Dendritic cell treated with granulocyte-macrophage colony-stimulating factor and Interleukin-4, amounts not matched to agents 40 ng/mL and 50 ng/mL, for 4 days (primary cell): ENCODE measurements around the gene KREMEN1.

ENCODE experiments used
- H3K27ac Mint-ChIP-seq: one replicate; pipeline ENCODE4 v1.8.0; 2022; ENCODE audit warnings: mild to moderate bottlenecking, mixed read lengths
- H3K27me3 Mint-ChIP-seq: one replicate; pipeline ENCODE4 v1.8.0; 2022; ENCODE audit warnings: mild to moderate bottlenecking, mixed read lengths
- H3K36me3 Mint-ChIP-seq: one replicate; pipeline ENCODE4 v1.8.0; 2022; ENCODE audit warnings: low read depth, mixed read lengths
- H3K4me1 Mint-ChIP-seq: one replicate; pipeline ENCODE4 v1.8.0; 2022; ENCODE audit warnings: low read depth, mixed read lengths
- H3K4me3 Mint-ChIP-seq: one replicate; pipeline ENCODE4 v1.8.0; 2022; ENCODE audit warnings: mild to moderate bottlenecking, moderate library complexity, mixed read lengths
- H3K9me3 Mint-ChIP-seq: one replicate; pipeline ENCODE4 v1.8.0; 2022; ENCODE audit warnings: mixed read lengths
- intact Hi-C: fragments of 100-400 bp; cut with micrococcal nuclease; formaldehyde crosslinking; loops from one replicate; pipeline ENCODE4 v1.15.0; 2022

The KREMEN1 gene

GRCh38 chr22:29202212-29203192 lies 129.7 kb downstream of the KREMEN1 start:
- H3K4me1 Mint-ChIP-seq: peaks cover 24% of the 10 kb centered on the region
- no peak overlapping the region for H3K27ac Mint-ChIP-seq
- H3K36me3 Mint-ChIP-seq: no peaks in the 10 kb centered on the region
- H3K9me3 Mint-ChIP-seq: no peaks in the 10 kb centered on the region
- peaks cover 40% of the 10 kb centered on the region for H3K27me3 Mint-ChIP-seq
- intact Hi-C loops: no loop called here
- no peak overlapping the region for H3K4me3 Mint-ChIP-seq

- Mint-ChIP-seq H3K27me3 (peaks cover 52% of the 10 kb centered on the region), H3K9me3 (no peaks in the 10 kb centered on the region), H3K27ac (no peak overlapping the region), H3K4me3 (no peak overlapping the region), H3K4me1 (peaks cover 24% of the 10 kb centered on the region), H3K36me3 (no peaks in the 10 kb centered on the region)
- intact Hi-C loops: no loop called here
These were observed 130.9 kb downstream of the KREMEN1 start for GRCh38 chr22:29203488-29204454.

- no peak overlapping the region for H3K4me3 Mint-ChIP-seq
- no peak overlapping the region for H3K27ac Mint-ChIP-seq
- H3K36me3 Mint-ChIP-seq: no peaks in the 10 kb centered on the region
- peaks cover 32% of the 10 kb centered on the region for H3K4me1 Mint-ChIP-seq
- intact Hi-C loops: no loop called here
- peaks cover 57% of the 10 kb centered on the region for H3K27me3 Mint-ChIP-seq
- H3K9me3 Mint-ChIP-seq: no peaks in the 10 kb centered on the region
These were observed 131.8 kb downstream of the KREMEN1 start for GRCh38 chr22:29204455-29205183.

GRCh38 chr22:29205252-29205593 lies 132.4 kb downstream of the KREMEN1 start:
- intact Hi-C loops: no loop called here
- Mint-ChIP-seq H3K9me3 (no peaks in the 10 kb centered on the region), H3K36me3 (no peaks in the 10 kb centered on the region), H3K27me3 (peaks cover 57% of the 10 kb centered on the region), H3K4me3 (peak overlapping the region; percentile 52), H3K27ac (no peak overlapping the region), H3K4me1 (peaks cover 32% of the 10 kb centered on the region)

GRCh38 chr22:29205594-29206371 lies 132.9 kb downstream of the KREMEN1 start, which contains the start of gene EMID1:
Gene EMID1, plus strand, starts transcription at chr22:29205896. Its CDS starts 143 bp downstream, at chr22:29206039.
- Mint-ChIP-seq H3K27ac (no peak within 1 kb of the TSS), H3K36me3 (no peaks in the 10 kb centered on the region), H3K4me3 (peak within 1 kb of the TSS; percentile 63), H3K4me1 (peaks cover 32% of the 10 kb centered on the region), H3K27me3 (peaks cover 57% of the 10 kb centered on the region), H3K9me3 (no peaks in the 10 kb centered on the region)
- intact Hi-C loops: no loop called here

GRCh38 chr22:29206372-29207242 lies 133.8 kb downstream of the KREMEN1 start:
- Mint-ChIP-seq H3K36me3 (no peaks in the 10 kb centered on the region), H3K4me3 (peak overlapping the region; percentile 63), H3K27me3 (peaks cover 55% of the 10 kb centered on the region), H3K9me3 (no peaks in the 10 kb centered on the region), H3K4me1 (peaks cover 32% of the 10 kb centered on the region), H3K27ac (no peak overlapping the region)
- intact Hi-C loops: no loop called here

GRCh38 chr22:29207243-29207550 lies 134.4 kb downstream of the KREMEN1 start:
- no peak overlapping the region for H3K4me3 Mint-ChIP-seq
- H3K36me3 Mint-ChIP-seq: no peaks in the 10 kb centered on the region
- H3K27me3 Mint-ChIP-seq: peaks cover 50% of the 10 kb centered on the region
- no peaks in the 10 kb centered on the region for H3K9me3 Mint-ChIP-seq
- H3K4me1 Mint-ChIP-seq: peaks cover 27% of the 10 kb centered on the region
- intact Hi-C loops: no loop called here
- H3K27ac Mint-ChIP-seq: no peak overlapping the region

GRCh38 chr22:29207562-29208501 lies 135.0 kb downstream of the KREMEN1 start:
- Mint-ChIP-seq H3K27me3 (peaks cover 45% of the 10 kb centered on the region), H3K9me3 (no peaks in the 10 kb centered on the region), H3K4me3 (no peak overlapping the region), H3K36me3 (no peaks in the 10 kb centered on the region), H3K27ac (no peak overlapping the region), H3K4me1 (peaks cover 21% of the 10 kb centered on the region)
- intact Hi-C loops: no loop called here

GRCh38 chr22:29208502-29208862 lies 135.6 kb downstream of the KREMEN1 start:
- Mint-ChIP-seq H3K27me3 (peaks cover 45% of the 10 kb centered on the region), H3K9me3 (no peaks in the 10 kb centered on the region), H3K36me3 (no peaks in the 10 kb centered on the region), H3K4me1 (peaks cover 20% of the 10 kb centered on the region), H3K4me3 (no peak overlapping the region), H3K27ac (no peak overlapping the region)
- intact Hi-C loops: no loop called here

GRCh38 chr22:29208879-29209623 lies 136.2 kb downstream of the KREMEN1 start:
- Mint-ChIP-seq H3K4me1 (peaks cover 20% of the 10 kb centered on the region), H3K4me3 (no peak overlapping the region), H3K27ac (no peak overlapping the region), H3K27me3 (peaks cover 45% of the 10 kb centered on the region), H3K9me3 (no peaks in the 10 kb centered on the region), H3K36me3 (no peaks in the 10 kb centered on the region)
- intact Hi-C loops: no loop called here

- no peaks in the 10 kb centered on the region for H3K36me3 Mint-ChIP-seq
- peaks cover 19% of the 10 kb centered on the region for H3K4me1 Mint-ChIP-seq
- H3K27me3 Mint-ChIP-seq: peaks cover 41% of the 10 kb centered on the region
- intact Hi-C loops: no loop called here
- H3K27ac Mint-ChIP-seq: no peak overlapping the region
- H3K4me3 Mint-ChIP-seq: no peak overlapping the region
- no peaks in the 10 kb centered on the region for H3K9me3 Mint-ChIP-seq
These were observed 136.7 kb downstream of the KREMEN1 start for GRCh38 chr22:29209624-29209929.
